Colon (tissue), 2 donors: ENCODE data around the gene COX6A2.
"Not testable (repeated sequence)": the region's sequence is repeated elsewhere in the genome, so short reads cannot be mapped to it uniquely, and the experiment has no call there.

Experiments
- FAIRE-seq: peaks from 2 replicates; lab custom pipeline; 2012; peaks lifted over from hg19 to GRCh38; lab: Jason Lieb, UNC
- donor health status: control.
- donor health status: control.

Gene COX6A2

GRCh38 chr16:31438414-31438813 is 10.3 kb upstream of the COX6A2 start:
- no peak for FAIRE-seq

DNA sequence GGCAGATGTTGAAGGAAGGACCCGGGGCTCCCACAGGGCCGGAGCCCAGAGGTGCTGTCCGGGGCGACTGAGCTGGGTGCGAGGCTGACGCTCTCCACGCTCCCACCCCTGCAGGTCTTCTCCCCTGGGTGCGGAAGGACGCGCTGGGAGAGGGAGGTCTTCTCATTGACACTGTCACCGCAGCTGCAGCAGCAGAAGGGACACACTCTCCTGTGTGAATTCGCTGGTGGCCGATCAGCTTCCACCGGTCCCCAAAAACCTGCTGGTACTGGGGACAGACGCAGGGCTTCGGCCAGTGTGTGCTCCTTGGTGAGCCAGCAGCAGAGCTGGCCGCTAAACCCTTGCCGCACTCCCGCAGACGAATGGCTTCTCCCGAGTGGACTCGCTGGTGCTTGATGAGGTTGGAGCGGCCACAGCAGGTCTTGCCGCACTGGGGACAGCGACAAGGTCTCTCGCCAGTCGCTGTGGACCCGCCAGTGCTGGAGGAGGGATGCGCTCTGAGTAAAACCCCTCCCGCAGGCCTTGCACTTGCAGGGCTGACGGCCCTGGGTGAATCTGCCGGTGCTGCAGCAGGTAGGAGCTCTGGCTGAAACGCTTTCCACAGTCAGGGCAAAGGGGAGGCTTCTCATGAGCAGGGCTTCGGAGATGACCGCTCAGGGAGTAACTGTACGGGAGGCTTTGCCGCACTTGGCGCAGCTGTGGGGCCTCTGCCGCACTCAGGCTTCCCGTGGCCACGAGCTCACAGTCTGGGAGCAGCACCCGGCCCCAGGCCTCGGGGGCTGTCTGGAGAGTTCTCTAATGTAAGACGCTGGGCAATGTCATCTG is 8.3 kb upstream of the COX6A2 start:
- FAIRE-seq, result no peak

DNA sequence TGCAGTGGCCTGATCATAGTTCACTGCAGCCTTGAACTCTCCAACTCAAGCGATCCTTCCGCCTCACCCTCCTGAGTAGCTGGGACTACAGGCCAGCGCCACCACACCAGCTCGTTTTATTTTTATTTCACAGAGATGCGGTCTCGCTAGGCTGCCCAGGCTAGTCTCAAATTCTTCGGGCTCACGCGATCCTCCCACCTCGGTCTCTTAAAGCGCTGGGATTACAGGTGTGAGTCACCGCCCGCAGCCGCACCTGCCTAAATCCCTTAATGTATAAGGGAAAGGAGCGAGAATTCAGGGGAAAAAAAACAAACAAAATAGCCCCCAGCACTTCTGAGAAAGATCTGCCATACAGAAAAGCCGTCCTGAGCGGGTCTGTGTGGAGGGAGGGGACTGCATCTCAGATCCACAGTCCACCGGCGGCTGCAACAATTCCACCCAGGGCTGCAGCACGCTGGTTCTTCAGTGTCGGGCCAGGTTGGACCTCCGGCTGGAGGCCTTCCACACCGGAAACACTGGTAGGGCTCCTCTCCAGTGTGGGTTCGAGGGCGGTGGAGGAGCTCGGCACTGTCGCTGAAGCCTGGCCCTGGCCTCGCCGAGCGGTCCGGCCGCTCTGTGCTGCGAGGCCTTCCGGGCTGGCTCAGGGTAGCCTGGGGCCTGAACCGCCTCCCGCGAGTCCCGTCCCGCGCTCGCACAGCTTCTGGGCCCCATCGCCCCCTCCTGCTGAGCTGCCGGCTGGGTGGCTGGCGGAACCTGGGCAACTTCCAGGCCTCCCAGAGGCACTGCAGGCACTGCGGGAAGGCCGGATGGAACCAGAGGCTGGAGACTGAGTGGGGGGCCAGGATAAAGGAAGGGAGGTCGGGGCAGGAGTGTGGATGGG is 7.4 kb upstream of the COX6A2 start:
- FAIRE-seq, result no peak

GRCh38 chr16:31430380-31431052 is 2.4 kb upstream of the COX6A2 start:
- no peak for FAIRE-seq

GRCh38 chr16:31429796-31430195 is 1.6 kb upstream of the COX6A2 start:
- no peak for FAIRE-seq

GRCh38 chr16:31429314-31429713 is 1.2 kb upstream of the COX6A2 start:
- FAIRE-seq, result no peak

- no peak for FAIRE-seq
Observed at GRCh38 chr16:31428638-31429247, 583 bp upstream of the COX6A2 start.

DNA sequence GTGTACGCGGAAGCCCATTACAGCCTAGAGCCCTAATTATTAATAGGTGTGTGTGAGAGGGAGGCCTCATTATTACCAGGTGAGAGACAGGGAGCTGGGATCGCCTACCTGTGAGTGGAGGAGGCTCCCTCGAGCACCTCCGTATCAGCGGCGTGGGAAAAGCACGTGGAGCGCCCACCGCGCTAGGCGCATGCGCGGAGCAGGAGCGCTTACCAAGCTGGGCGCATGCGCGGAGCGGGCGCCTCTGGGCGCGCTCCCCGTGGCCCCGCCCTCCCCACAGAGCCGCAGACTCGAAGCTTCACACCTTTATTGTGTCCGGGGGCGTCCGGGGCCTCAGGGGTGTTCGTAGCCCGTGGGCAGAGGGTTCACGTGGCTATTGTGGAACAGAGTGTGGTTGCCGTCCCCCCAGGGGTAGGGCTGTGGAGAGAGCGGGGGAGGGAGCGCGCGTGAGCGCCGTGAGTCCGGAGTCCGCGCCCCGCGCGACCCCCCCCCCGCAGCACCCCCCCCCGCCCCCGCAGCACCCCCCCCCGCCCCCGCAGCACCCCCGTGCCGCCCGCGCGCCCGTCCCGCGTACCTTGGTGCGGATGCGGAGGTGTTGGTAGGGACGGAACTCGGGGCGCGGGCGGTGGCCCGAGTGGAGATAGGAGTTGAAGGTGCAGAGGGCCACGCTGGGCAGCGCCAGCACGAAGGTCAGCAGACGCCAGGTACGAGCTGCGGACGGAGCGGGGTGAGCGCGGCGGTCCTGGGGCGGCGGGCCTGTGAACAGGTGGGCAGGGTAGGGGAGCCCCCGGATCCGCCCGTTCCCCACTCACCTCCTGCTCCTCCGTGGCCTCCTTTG is 500 bp downstream of the COX6A2 start:
- no peak for FAIRE-seq

- no peak for FAIRE-seq
Observed at GRCh38 chr16:31423801-31424200, 4.4 kb downstream of the COX6A2 start.

- no peak for FAIRE-seq
Observed at GRCh38 chr16:31423241-31423640, 4.9 kb downstream of the COX6A2 start.

GRCh38 chr16:31421587-31421986 is 6.6 kb downstream of the COX6A2 start:
- FAIRE-seq, result no peak

- no peak for FAIRE-seq
Observed at GRCh38 chr16:31420037-31420436, 8.1 kb downstream of the COX6A2 start.

- FAIRE-seq, result no peak
Observed at GRCh38 chr16:31417916-31418315, 10.2 kb downstream of the COX6A2 start.

GRCh38 chr16:31417036-31417435 is 11.1 kb downstream of the COX6A2 start:
- not testable (repeated sequence) for FAIRE-seq

- FAIRE-seq, result no peak
Observed at GRCh38 chr16:31416371-31416770, 11.8 kb downstream of the COX6A2 start.

DNA sequence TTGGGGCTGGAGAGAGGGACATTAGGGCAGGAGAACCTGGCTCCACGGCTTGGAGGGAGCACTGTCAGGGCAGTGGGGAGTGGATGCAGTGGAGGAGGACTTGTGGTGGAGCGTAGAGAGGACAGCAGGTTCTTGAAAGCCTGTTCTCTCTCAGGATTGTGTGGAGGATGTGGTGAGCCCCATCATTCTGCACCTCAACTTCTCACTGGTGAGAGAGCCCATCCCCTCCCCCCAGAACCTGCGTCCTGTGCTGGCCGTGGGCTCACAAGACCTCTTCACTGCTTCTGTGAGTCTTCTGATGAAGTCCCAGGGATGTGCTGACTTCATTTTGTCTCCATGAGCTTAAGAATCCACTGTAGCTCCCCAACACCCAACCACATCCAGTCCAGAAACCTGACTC is 13.5 kb downstream of the COX6A2 start:
- no peak for FAIRE-seq

DNA sequence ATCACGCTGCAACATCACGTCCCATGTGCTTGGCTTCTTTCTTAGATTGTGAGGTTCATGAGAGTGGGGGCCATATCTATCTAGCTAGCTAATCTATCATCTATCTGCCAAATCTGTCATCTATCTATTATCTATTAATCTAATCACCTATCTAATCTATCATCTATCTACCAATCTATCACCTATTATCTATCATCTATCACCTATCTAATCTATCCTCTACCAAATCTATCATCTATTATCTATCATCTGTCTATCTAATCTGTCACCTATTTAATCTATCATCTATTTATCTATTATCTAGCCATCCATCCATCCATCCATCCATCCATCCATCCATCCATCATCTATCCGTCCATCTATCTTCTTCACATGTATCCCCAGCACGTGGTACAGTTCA is 14.2 kb downstream of the COX6A2 start:
- no peak for FAIRE-seq

DNA sequence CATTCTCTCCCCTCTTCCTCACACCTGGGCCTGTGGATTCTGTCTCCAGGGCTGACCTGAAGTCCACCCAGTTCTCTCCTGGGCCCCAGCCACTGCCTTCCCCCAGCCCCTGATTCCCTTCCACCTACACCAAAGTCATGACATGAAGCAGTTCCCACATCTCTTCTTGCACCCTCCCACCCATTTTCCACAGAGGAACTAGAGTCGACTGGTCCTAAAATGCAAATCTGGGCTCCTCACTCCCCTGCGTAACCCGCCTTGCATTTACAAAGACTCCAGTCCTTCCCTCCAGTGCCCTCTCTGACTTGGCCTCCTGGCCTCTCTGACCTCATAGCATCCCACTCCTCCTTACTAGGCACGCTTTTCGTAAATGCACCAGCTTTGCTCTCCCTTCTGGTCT is 14.8 kb downstream of the COX6A2 start:
- no peak for FAIRE-seq

DNA sequence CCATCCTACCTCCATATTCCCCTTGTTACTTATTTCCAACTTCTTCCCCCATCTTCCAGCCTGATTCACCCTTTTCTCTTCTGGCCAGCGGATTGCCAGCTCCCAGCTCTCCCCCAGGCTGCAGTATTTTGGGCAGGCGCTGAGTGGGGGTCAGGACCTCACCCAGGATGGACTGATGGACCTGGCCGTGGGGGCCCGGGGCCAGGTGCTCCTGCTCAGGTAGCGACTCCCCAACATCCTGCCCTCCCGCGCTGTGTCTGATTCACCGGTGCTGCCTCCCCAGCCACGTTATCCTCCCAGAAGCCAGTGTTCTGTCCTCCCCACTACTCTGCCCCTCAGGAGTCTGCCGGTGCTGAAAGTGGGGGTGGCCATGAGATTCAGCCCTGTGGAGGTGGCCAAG is 15.4 kb downstream of the COX6A2 start:
- no peak for FAIRE-seq

GRCh38 chr16:31411024-31411844 is 16.9 kb downstream of the COX6A2 start:
- no peak for FAIRE-seq
